Thoracic aorta (tissue), 2 donors: Measurements from ENCODE around the gene CXorf65. TPM values are rescaled to one million over a fixed set of nuclear protein-coding genes. Genes with fewer than 3 reads are reported as not detected.

Source experiments
- ATAC-seq: fragments of 150-250 bp; one replicate; pipeline ENCODE4 v1.8.0; 2017; ENCODE audit warnings: low read depth; ENCODE audit not compliant: insufficient number of reproducible peaks, low FRiP score
- DNase-seq: peaks from one replicate; pipeline ENCODE4 v3.0.0-alpha.2; 2020; ENCODE audit warnings: low spot score
- H3K27ac ChIP-seq, 2 donors: fragments of 200-600 bp; sonication (generic); 1 replicate in 1 of 2; 2 replicates in 1 of 2; pipeline ENCODE4 v1.5.1; 2016; ENCODE audit warnings: mild to moderate bottlenecking in 2 of 2, moderate library complexity in 2 of 2
- H3K27me3 ChIP-seq: fragments of 200-600 bp; sonication (generic); replicated peaks from 2 replicates; pipeline ENCODE4 v1.6.0; 2016; ENCODE audit warnings: mild to moderate bottlenecking; ENCODE audit not compliant: insufficient read depth
- H3K36me3 ChIP-seq: fragments of 200-600 bp; sonication (generic); one replicate; pipeline ENCODE4 v1.5.1; 2016
- H3K4me1 ChIP-seq, 2 donors: fragments of 200-600 bp; sonication (generic); 1 replicate in 1 of 2; 2 replicates in 1 of 2; pipeline versions ENCODE4 v1.5.1 to v1.6.0; 2016; ENCODE audit warnings: low read depth in 2 of 2, mild to moderate bottlenecking in 1 of 2; ENCODE audit not compliant: control insufficient read depth in 1 of 2
- H3K4me3 ChIP-seq: fragments of 200-600 bp; sonication (generic); 2 replicates; pipeline ENCODE4 v1.5.1; 2016; ENCODE audit warnings: mild to moderate bottlenecking
- H3K9me3 ChIP-seq: fragments of 200-600 bp; sonication (generic); 2 replicates; pipeline ENCODE4 v1.5.1; 2016
- CTCF ChIP-seq: fragments of 200-600 bp; sonication (generic); IDR thresholded peaks from one replicate; pipeline ENCODE4 v1.5.1; 2019; ENCODE audit warnings: antibody characterized with exemption
- total RNA-seq, 2 donors: library from RNA; depleted of rRNA; stranded (reverse); fragments of >200 nt; gene quantifications; one replicate each; pipeline versions ENCODE4 v1.1.0 to v1.2.3, GENCODE V29; 2016

CXorf65 gene
- total RNA-seq, result not detected

GRCh38 chrX:71106427-71106826 is at the start of gene CXorf65:
TSS of gene CXorf65 (minus strand) at chrX:71106740. CDS start at chrX:71106556, 184 bp downstream.
- H3K27me3 ChIP-seq, result no peaks in the 10 kb centered on the region
- H3K4me1 ChIP-seq, result no peaks in the 10 kb centered on the region
- no peaks in the 10 kb centered on the region for H3K9me3 ChIP-seq
- ATAC-seq, result no peak
- DNase-seq, result no peak
- no peak for TF ChIP-seq CTCF
- H3K36me3 ChIP-seq, result no peaks in the 10 kb centered on the region
- no peak within 1 kb of the TSS for H3K4me3 ChIP-seq
- no peak within 1 kb of the TSS for H3K27ac ChIP-seq

GRCh38 chrX:71154641-71155040 is 48.1 kb upstream of the CXorf65 start:
- no peaks in the 10 kb centered on the region for H3K27me3 ChIP-seq

GRCh38 chrX:71154196-71154595 is 47.7 kb upstream of the CXorf65 start:
- Histone ChIP-seq H3K27me3 (no peaks in the 10 kb centered on the region), H3K36me3 (no peaks in the 10 kb centered on the region), H3K27ac (no peak overlapping the region), H3K9me3 (no peaks in the 10 kb centered on the region), H3K4me3 (no peak overlapping the region), H3K4me1 (no peaks in the 10 kb centered on the region)
- ATAC-seq (no peak), DNase-seq (no peak)
- TF ChIP-seq CTCF, result no peak

More at GRCh38 chrX:71154641-71155040, 48.1 kb upstream of the CXorf65 start:
- DNase-seq (no peak), ATAC-seq (no peak)
- Histone ChIP-seq H3K4me1 (no peaks in the 10 kb centered on the region), H3K36me3 (no peaks in the 10 kb centered on the region), H3K4me3 (no peak overlapping the region), H3K27ac (no peak overlapping the region), H3K9me3 (no peaks in the 10 kb centered on the region)
- no peak for TF ChIP-seq CTCF

- DNase-seq, result no peak
- H3K27me3 ChIP-seq, result no peaks in the 10 kb centered on the region
- no peak for ATAC-seq
Observed at GRCh38 chrX:71151366-71151765, 44.8 kb upstream of the CXorf65 start.

GRCh38 chrX:71148278-71148663 is 41.7 kb upstream of the CXorf65 start:
- ATAC-seq (no peak), DNase-seq (no peak)
- no peak overlapping the region for H3K4me3 ChIP-seq
- no peaks in the 10 kb centered on the region for H3K9me3 ChIP-seq
- no peak for TF ChIP-seq CTCF
- H3K36me3 ChIP-seq, result no peaks in the 10 kb centered on the region
- H3K27me3 ChIP-seq, result no peaks in the 10 kb centered on the region
- no peak overlapping the region for H3K27ac ChIP-seq
- peaks cover 0 to 7% of the 10 kb centered on the region in 2 donors for H3K4me1 ChIP-seq

More at GRCh38 chrX:71151366-71151765, 44.8 kb upstream of the CXorf65 start:
- Histone ChIP-seq H3K27ac (no peak overlapping the region), H3K4me3 (no peak overlapping the region), H3K36me3 (no peaks in the 10 kb centered on the region), H3K9me3 (no peaks in the 10 kb centered on the region), H3K4me1 (no peaks in the 10 kb centered on the region)
- TF ChIP-seq CTCF, result no peak
